B cell (primary cell): Measurements from ENCODE around the gene SPART.

Experiments used
- EZH2 ChIP-seq: IDR thresholded peaks from 2 replicates; pipeline ENCODE4 v1.6.1; 2012; ENCODE audit warnings: borderline replicate concordance, low read depth, mild to moderate bottlenecking, moderate library complexity, low read length; ENCODE audit not compliant: insufficient read depth, poor library complexity, severe bottlenecking
- TF ChIP-seq, protein P1 (sequence below): fragments of 200-600 bp; IDR thresholded peaks from one replicate; pipeline ENCODE4 v1.8.0; 2022; ENCODE audit warnings: antibody characterized with exemption, mild to moderate bottlenecking

DNA sequence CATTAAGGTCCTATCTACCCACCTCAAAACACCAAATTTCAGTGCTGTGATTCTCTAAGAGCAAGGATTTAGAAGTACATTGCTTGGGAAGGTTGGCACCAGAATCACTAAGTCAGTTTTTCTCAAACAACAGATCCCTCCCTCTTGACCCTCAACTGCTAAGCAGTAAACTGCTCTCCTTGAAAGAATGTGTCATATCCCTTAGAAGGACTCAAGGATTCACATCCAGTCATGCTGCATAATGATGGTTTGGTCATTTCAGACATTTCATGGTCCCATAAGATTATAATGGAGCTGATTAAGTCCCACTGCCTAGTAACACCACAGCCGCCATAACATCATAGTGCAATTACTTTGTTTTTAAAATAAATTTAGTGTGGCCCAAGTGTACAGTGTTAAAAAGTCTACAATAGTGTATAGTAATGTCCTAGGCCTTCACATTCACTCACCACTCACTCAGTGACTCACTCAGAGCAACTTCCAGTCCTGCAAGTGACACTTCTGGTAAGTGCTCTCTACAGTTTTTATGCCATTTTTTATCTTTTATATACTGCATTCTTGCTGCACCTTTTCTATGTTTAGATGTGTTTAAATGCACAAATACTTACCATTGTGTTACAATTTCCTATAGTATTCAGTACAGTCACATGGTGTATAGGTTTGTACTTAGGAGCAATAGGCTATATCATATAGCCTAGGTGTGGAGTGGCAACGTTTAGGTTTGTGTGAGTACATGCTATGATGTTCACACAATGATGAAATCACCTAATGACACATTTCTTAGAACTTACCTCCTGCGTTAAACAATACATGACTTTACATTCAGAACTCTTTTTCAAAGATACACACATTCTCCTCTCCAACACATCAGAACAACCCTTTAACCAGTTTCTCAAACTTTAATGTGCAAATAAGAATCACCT is 32.9 kb downstream of the SPART start:
- TF ChIP-seq, protein P1, sequence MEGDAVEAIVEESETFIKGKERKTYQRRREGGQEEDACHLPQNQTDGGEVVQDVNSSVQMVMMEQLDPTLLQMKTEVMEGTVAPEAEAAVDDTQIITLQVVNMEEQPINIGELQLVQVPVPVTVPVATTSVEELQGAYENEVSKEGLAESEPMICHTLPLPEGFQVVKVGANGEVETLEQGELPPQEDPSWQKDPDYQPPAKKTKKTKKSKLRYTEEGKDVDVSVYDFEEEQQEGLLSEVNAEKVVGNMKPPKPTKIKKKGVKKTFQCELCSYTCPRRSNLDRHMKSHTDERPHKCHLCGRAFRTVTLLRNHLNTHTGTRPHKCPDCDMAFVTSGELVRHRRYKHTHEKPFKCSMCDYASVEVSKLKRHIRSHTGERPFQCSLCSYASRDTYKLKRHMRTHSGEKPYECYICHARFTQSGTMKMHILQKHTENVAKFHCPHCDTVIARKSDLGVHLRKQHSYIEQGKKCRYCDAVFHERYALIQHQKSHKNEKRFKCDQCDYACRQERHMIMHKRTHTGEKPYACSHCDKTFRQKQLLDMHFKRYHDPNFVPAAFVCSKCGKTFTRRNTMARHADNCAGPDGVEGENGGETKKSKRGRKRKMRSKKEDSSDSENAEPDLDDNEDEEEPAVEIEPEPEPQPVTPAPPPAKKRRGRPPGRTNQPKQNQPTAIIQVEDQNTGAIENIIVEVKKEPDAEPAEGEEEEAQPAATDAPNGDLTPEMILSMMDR, result no peak
- no peak for TF ChIP-seq EZH2
